ENCODE measurements around the gene RPL36AL.

The RPL36AL gene

GRCh38 chr14:49581209-49582112, 39.0 kb downstream of the RPL36AL start:
- DNase-seq (ENCODE audit: low read depth, low spot score) = no peak

DNA sequence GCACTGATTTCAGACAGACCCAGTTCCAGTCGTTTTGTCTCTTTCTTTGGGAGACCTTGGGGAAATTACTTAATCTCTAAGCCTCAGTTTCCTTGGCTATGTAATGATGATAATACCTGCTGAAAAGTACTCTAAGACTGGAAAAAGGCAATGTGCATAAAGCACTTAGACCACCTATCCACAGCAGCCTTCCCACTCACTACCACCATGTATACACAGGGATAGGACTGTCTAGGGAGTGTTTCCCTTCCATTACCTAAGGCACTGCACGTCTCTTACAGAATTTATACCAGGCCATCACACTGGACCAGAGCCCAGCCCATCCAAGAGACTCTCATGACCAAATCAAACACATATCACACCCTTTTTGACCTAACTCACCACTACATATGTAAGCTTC, 40.6 kb downstream of the RPL36AL start:
- DNase-seq (ENCODE audit: low read depth, low spot score) = no peak

- DNase-seq (ENCODE audit: low read depth, low spot score) = no peak
These were observed 42.3 kb downstream of the RPL36AL start for GRCh38 chr14:49578141-49578540.

- no peak for DNase-seq (ENCODE audit: low read depth, low spot score)
These were observed 46.4 kb downstream of the RPL36AL start for GRCh38 chr14:49574038-49574437.

DNA sequence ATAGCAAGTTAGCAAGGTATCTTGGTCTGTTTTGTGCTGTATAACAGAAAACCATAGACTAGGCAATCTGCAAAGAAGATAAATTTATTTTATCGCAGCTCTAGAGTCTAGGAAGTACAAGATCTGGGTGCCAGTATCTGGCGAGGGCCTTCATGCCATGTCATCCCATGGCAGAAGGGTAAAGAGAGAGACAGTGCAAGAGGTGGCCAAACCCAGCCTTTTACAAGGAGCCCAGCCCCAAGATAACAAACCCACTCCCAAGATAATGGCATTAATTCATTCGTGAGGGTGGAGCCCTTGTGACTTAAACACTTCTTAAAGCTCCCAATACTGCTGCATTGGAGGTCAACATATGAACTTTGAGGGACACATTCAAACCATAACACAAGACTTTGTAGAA, 51.1 kb downstream of the RPL36AL start:
- DNase-seq (ENCODE audit: low read depth, low spot score) = no peak
